ENCODE results near the gene ALDH3A2.

- TF ChIP-seq CTCF (IDR thresholded peaks at IDR 0.05) (no peak), POLR2AphosphoS5 (IDR thresholded peaks at IDR 0.05; ENCODE audit: insufficient read depth in 1 of 2, low read depth in 1 of 2) (no peak)
Measured at GRCh38 chr17:19610879-19611278, 37.7 kb upstream of the ALDH3A2 start.
